ENCODE data around the gene NDUFA11. TPM values are rescaled to one million over a fixed set of nuclear protein-coding genes. Genes with fewer than 3 reads are reported as not detected.
A peak's percentile ranks its signal among the peaks of the same experiment; 100 is the strongest.

Gene NDUFA11
- total and polyA plus RNA-seq, 5 donors from 2014 or later: 120 to 499 (median 444) TPM

- H3K27me3 ChIP-seq (ENCODE audit: control insufficient read depth, insufficient read depth, low read length): no peaks in the 10 kb centered on the region
- no peaks in the 10 kb centered on the region for H3K4me1 ChIP-seq (ENCODE audit: control insufficient read depth, insufficient read depth, low read length, poor library complexity, severe bottlenecking)
- DNase-seq (no peak), ATAC-seq (ENCODE audit: low read depth in 2 of 2) (no peak)
- Mint-ChIP-seq H3K4me3 (no peak overlapping the region), H3K36me3 (peaks cover 16% of the 10 kb centered on the region), H3K27ac (peak overlapping the region in 1 of 3 donors; percentile 38), H3K9me3 (no peaks in the 10 kb centered on the region), H3K27me3 (no peaks in the 10 kb centered on the region), H3K4me1 (peaks cover 0 to 3% (median 0%) of the 10 kb centered on the region in 4 donors)
- H3K36me3 ChIP-seq (ENCODE audit: control insufficient read depth, insufficient read depth, low read length): peaks cover 91% of the 10 kb centered on the region
- no peaks in the 10 kb centered on the region for H3K9me3 ChIP-seq (ENCODE audit: control insufficient read depth in 2 of 2, low read length in 2 of 2)
- no peak overlapping the region for H3K27ac ChIP-seq (ENCODE audit: insufficient read depth, low read length, poor library complexity, severe bottlenecking)
- H3K4me3 ChIP-seq (ENCODE audit: low read depth, low read length): no peak overlapping the region
These were observed 18.6 kb upstream of the NDUFA11 start for GRCh38 chr19:5922161-5922545.

- no peaks in the 10 kb centered on the region for H3K4me1 ChIP-seq (ENCODE audit: control insufficient read depth, insufficient read depth, low read length, poor library complexity, severe bottlenecking)
- no peaks in the 10 kb centered on the region for H3K9me3 Mint-ChIP-seq
- H3K4me1 Mint-ChIP-seq: peaks cover 0 to 3% (median 0%) of the 10 kb centered on the region in 4 donors
- H3K36me3 Mint-ChIP-seq: peaks cover 16% of the 10 kb centered on the region
- no peaks in the 10 kb centered on the region for H3K9me3 ChIP-seq (ENCODE audit: control insufficient read depth in 2 of 2, low read length in 2 of 2)
- no peaks in the 10 kb centered on the region for H3K27me3 Mint-ChIP-seq
- DNase-seq: no peak
- no peaks in the 10 kb centered on the region for H3K27me3 ChIP-seq (ENCODE audit: control insufficient read depth, insufficient read depth, low read length)
- peaks cover 91% of the 10 kb centered on the region for H3K36me3 ChIP-seq (ENCODE audit: control insufficient read depth, insufficient read depth, low read length)
- H3K4me3 ChIP-seq (ENCODE audit: low read depth, low read length): no peak overlapping the region
- ATAC-seq (ENCODE audit: low read depth in 2 of 2): no peak
- H3K4me3 Mint-ChIP-seq: no peak overlapping the region
- peak overlapping the region in 1 of 3 donors; percentile 38 for H3K27ac Mint-ChIP-seq
- H3K27ac ChIP-seq (ENCODE audit: insufficient read depth, low read length, poor library complexity, severe bottlenecking): no peak overlapping the region
These were observed 18.0 kb upstream of the NDUFA11 start for GRCh38 chr19:5921516-5922160.

- Mint-ChIP-seq H3K4me1 (peaks cover 0 to 3% (median 0%) of the 10 kb centered on the region in 4 donors), H3K9me3 (no peaks in the 10 kb centered on the region), H3K27me3 (no peaks in the 10 kb centered on the region), H3K36me3 (peaks cover 18% of the 10 kb centered on the region), H3K4me3 (no peak overlapping the region), H3K27ac (no peak overlapping the region)
- DNase-seq: no peak
- Histone ChIP-seq H3K27me3 (ENCODE audit: control insufficient read depth, insufficient read depth, low read length) (no peaks in the 10 kb centered on the region), H3K27ac (ENCODE audit: insufficient read depth, low read length, poor library complexity, severe bottlenecking) (no peak overlapping the region), H3K4me1 (ENCODE audit: control insufficient read depth, insufficient read depth, low read length, poor library complexity, severe bottlenecking) (no peaks in the 10 kb centered on the region), H3K9me3 (ENCODE audit: control insufficient read depth in 2 of 2, low read length in 2 of 2) (no peaks in the 10 kb centered on the region), H3K36me3 (ENCODE audit: control insufficient read depth, insufficient read depth, low read length) (peaks cover 70% of the 10 kb centered on the region), H3K4me3 (ENCODE audit: low read depth, low read length) (no peak overlapping the region)
- ATAC-seq (ENCODE audit: low read depth in 2 of 2): no peak
These were observed 15.0 kb upstream of the NDUFA11 start for GRCh38 chr19:5918463-5919079.

GRCh38 chr19:5917431-5918107 is 14.0 kb upstream of the NDUFA11 start:
- no peaks in the 10 kb centered on the region for H3K4me1 Mint-ChIP-seq
- H3K36me3 ChIP-seq (ENCODE audit: control insufficient read depth, insufficient read depth, low read length): peaks cover 61% of the 10 kb centered on the region
- no peaks in the 10 kb centered on the region for H3K9me3 ChIP-seq (ENCODE audit: control insufficient read depth in 2 of 2, low read length in 2 of 2)
- no peaks in the 10 kb centered on the region for H3K27me3 ChIP-seq (ENCODE audit: control insufficient read depth, insufficient read depth, low read length)
- H3K4me3 Mint-ChIP-seq: no peak overlapping the region
- H3K27ac Mint-ChIP-seq: no peak overlapping the region
- no peaks in the 10 kb centered on the region for H3K27me3 Mint-ChIP-seq
- H3K9me3 Mint-ChIP-seq: no peaks in the 10 kb centered on the region
- no peaks in the 10 kb centered on the region for H3K4me1 ChIP-seq (ENCODE audit: control insufficient read depth, insufficient read depth, low read length, poor library complexity, severe bottlenecking)
- no peak overlapping the region for H3K27ac ChIP-seq (ENCODE audit: insufficient read depth, low read length, poor library complexity, severe bottlenecking)
- no peak for ATAC-seq (ENCODE audit: low read depth in 2 of 2)
- H3K4me3 ChIP-seq (ENCODE audit: low read depth, low read length): no peak overlapping the region
- peaks cover 14% of the 10 kb centered on the region for H3K36me3 Mint-ChIP-seq
- no peak for DNase-seq

GRCh38 chr19:5916181-5916708 is 12.7 kb upstream of the NDUFA11 start:
- DNase-seq: no peak
- peaks cover 5% of the 10 kb centered on the region for H3K36me3 Mint-ChIP-seq
- no peak overlapping the region for H3K4me3 Mint-ChIP-seq
- Histone ChIP-seq H3K9me3 (ENCODE audit: control insufficient read depth in 2 of 2, low read length in 2 of 2) (no peaks in the 10 kb centered on the region), H3K27me3 (ENCODE audit: control insufficient read depth, insufficient read depth, low read length) (no peaks in the 10 kb centered on the region), H3K36me3 (ENCODE audit: control insufficient read depth, insufficient read depth, low read length) (peaks cover 48% of the 10 kb centered on the region), H3K4me1 (ENCODE audit: control insufficient read depth, insufficient read depth, low read length, poor library complexity, severe bottlenecking) (no peaks in the 10 kb centered on the region), H3K4me3 (ENCODE audit: low read depth, low read length) (no peak overlapping the region), H3K27ac (ENCODE audit: insufficient read depth, low read length, poor library complexity, severe bottlenecking) (no peak overlapping the region)
- no peak overlapping the region for H3K27ac Mint-ChIP-seq
- ATAC-seq (ENCODE audit: low read depth in 2 of 2): no peak
- H3K4me1 Mint-ChIP-seq: no peaks in the 10 kb centered on the region
- no peaks in the 10 kb centered on the region for H3K27me3 Mint-ChIP-seq
- no peaks in the 10 kb centered on the region for H3K9me3 Mint-ChIP-seq

GRCh38 chr19:5915782-5916165 is 12.2 kb upstream of the NDUFA11 start:
- Histone ChIP-seq H3K27ac (ENCODE audit: insufficient read depth, low read length, poor library complexity, severe bottlenecking) (no peak overlapping the region), H3K4me1 (ENCODE audit: control insufficient read depth, insufficient read depth, low read length, poor library complexity, severe bottlenecking) (no peaks in the 10 kb centered on the region), H3K9me3 (ENCODE audit: control insufficient read depth in 2 of 2, low read length in 2 of 2) (no peaks in the 10 kb centered on the region), H3K27me3 (ENCODE audit: control insufficient read depth, insufficient read depth, low read length) (no peaks in the 10 kb centered on the region), H3K4me3 (ENCODE audit: low read depth, low read length) (no peak overlapping the region), H3K36me3 (ENCODE audit: control insufficient read depth, insufficient read depth, low read length) (peaks cover 45% of the 10 kb centered on the region)
- Mint-ChIP-seq H3K4me3 (no peak overlapping the region), H3K36me3 (peaks cover 5% of the 10 kb centered on the region), H3K27ac (no peak overlapping the region), H3K4me1 (no peaks in the 10 kb centered on the region), H3K27me3 (no peaks in the 10 kb centered on the region), H3K9me3 (no peaks in the 10 kb centered on the region)
- no peak for ATAC-seq (ENCODE audit: low read depth in 2 of 2)
- DNase-seq: no peak

GRCh38 chr19:5914946-5915781 is 11.6 kb upstream of the NDUFA11 start:
- no peak overlapping the region for H3K4me3 Mint-ChIP-seq
- peaks cover 43% of the 10 kb centered on the region for H3K36me3 ChIP-seq (ENCODE audit: control insufficient read depth, insufficient read depth, low read length)
- H3K4me1 ChIP-seq (ENCODE audit: control insufficient read depth, insufficient read depth, low read length, poor library complexity, severe bottlenecking): no peaks in the 10 kb centered on the region
- no peaks in the 10 kb centered on the region for H3K27me3 Mint-ChIP-seq
- H3K4me3 ChIP-seq (ENCODE audit: low read depth, low read length): no peak overlapping the region
- no peaks in the 10 kb centered on the region for H3K4me1 Mint-ChIP-seq
- ATAC-seq (ENCODE audit: low read depth in 2 of 2) (no peak), DNase-seq (no peak)
- H3K36me3 Mint-ChIP-seq: peaks cover 5% of the 10 kb centered on the region
- no peak overlapping the region for H3K27ac ChIP-seq (ENCODE audit: insufficient read depth, low read length, poor library complexity, severe bottlenecking)
- H3K9me3 Mint-ChIP-seq: no peaks in the 10 kb centered on the region
- H3K27ac Mint-ChIP-seq: no peak overlapping the region
- H3K9me3 ChIP-seq (ENCODE audit: control insufficient read depth in 2 of 2, low read length in 2 of 2): no peaks in the 10 kb centered on the region
- no peaks in the 10 kb centered on the region for H3K27me3 ChIP-seq (ENCODE audit: control insufficient read depth, insufficient read depth, low read length)
